HG03565 (cell line): ENCODE measurements around the gene GPR3.
"Not testable (repeated sequence)": the region's sequence is repeated elsewhere in the genome, so short reads cannot be mapped to it uniquely, and the experiment has no call there.

ENCODE experiments used
- ATAC-seq: cut with Tn5 transposase; IDR thresholded peaks from one replicate; pipeline ENCODE4 v1.9.1; 2021; ENCODE audit warnings: mild to moderate bottlenecking, moderate library complexity; ENCODE audit not compliant: unreplicated experiment

The GPR3 gene

DNA sequence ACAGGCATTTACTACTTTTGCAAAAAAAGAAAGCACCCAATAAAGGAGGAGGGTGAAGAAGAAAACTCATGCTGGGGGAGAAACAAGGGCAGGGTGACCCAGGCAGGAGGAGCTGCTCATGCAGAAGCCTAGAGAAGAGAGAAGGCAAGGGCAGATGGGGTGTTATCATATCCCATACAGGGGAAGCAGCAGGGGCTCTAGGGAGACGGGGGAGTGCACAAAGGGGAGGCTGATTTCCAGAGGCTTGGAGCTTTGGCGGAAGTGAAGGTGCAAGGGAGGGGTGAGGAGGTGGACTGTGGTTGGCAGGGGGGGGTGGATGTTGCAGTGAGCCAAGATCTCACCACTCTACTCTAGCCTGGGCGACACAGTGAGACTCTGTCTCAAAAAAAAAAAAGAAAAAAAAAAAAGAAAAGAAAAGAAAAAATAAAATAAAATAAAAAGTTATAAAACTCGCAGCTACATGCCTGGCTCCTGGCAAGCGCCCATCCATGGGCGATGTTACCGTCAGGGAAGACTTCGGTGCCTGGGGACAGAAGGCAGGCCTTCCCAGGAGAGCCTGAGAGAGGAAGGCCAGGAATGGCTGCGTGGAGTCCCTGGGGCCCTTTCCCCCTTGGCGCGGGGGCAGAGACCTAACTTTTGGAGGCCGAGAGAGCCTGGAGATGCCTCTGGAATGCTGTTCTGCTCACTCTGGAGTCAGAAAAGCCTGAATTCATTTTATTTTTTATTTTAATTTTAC is 14.5 kb upstream of the GPR3 start:
- ATAC-seq = no peak

DNA sequence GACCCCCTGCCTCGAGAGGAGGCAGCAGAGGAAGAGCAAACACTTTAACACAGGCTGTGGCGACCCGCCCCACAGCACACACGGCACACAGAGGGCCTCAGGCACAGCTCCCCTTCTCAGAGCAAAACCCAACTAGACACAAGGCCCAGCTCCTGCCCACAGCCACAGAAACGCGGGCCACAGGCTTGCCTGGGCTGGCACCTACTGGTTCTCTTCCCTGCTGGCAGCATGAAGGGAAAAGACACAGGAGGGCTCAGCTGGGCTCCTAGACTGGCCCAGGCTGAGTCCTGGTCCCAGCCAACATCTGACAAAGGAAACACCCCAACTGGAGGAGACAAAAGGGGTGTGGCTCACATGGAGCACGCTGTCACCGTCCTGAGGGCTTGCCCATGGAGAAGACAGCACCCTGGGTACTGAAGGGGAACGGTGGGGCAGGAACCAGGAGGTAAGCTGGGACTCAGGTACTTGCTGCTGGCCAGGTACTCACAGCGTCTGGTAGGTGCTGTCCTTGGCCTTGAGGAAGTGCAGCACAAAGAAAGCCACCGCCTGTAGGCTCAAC is 12.8 kb upstream of the GPR3 start:
- ATAC-seq = no peak

DNA sequence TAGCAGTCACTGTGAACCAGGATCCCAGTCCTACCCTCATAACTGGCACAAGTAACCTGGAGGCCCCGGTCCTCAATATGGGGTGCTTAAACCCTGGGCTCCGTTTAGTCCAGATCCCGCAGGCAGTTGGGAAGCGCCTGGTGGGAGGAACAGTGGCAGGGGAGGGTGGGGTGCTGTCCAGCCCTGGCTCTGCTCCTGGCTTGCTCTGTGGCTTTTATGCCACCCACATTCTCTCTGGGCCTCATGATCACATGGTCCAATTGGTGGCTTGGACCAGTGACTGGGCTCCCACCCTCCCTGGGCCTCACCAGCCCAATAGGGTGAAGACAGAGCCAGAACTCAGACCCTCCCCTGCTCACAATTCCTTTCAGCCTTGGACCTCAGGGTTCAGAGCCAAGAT is 12.2 kb upstream of the GPR3 start:
- ATAC-seq = no peak

DNA sequence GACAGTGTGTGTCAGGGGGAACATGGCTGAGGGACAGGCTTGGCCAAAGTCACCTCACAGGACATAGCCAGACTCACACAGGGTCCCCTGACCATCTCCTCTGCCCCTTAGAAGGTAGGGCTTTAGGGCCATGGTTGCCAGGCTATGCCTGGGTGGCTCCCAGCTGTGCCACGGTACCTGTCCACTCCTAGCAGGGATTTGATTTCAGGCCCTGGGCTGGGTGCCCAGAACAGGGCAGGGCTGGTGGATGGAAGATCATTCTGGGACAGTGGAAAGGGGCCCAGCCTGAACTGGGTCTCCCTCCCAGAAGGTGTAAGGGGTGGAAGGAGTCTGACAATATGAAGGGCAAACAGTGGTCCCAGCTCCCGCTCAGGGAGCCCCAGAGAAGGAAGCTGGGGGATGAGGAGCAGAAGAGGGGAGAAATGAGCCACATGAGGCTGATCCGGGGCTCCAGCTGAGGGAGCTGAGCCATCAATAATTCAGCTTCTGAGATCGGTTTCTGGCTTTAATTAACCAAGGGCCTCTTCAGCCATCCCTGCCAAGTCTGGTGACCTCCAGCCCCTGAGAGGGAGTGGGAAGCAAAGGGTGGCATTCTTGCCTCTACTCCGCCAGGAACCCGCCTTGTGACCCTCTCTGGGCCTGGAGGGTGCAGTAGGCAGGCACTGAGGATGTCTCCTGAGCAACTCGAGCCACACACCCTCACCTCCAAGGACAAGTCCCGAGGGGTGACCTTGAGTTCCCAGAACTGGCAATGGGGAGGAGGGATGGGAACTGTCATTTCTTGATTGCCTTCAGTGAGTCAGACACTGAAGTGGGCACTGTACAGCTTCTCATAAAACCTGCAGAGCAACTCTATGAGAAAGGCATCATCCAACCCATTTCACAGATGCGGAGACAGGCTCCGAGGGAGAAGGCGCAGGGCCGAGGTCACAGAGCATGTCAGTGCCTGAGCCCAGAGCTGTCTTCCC is 11.4 kb upstream of the GPR3 start:
- ATAC-seq = no peak

DNA sequence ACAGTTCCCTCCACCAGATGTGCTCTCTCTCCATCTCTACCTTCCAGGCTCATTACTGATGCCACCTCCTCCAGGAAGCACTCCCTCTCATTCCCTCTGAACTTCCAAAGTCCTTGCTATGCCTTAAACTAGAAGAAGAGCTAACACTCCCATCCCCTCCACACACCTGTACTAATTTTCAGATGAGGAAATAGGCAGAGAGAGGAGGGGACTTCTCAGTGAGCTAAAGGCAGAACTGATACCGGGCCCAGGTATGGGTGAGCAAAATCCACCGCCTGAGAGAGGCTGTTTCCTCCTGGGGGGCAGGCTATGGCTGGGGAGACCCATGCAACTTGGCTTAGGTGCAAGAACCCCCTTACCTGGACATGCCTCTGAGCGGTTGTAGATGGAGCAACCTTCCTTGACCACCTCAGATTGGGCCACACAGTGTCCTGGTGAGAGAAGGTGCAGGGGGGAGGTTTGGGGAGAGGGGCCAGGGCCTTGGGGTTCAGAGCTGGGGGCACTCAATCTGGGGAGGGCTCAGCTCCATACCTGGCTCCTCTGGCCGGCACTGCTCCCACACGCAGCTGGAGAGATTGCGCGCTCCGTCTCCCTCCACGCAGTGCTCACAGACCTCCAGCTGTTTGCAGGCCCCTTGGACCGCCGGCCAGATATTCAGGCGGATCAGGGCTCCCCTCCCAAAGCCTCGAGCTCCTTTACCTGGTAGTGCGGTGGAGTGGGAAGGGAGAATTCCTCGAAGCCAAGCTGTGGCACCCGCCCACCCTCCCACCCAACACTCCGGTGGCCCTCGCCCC is 10.3 kb upstream of the GPR3 start:
- no peak for ATAC-seq

DNA sequence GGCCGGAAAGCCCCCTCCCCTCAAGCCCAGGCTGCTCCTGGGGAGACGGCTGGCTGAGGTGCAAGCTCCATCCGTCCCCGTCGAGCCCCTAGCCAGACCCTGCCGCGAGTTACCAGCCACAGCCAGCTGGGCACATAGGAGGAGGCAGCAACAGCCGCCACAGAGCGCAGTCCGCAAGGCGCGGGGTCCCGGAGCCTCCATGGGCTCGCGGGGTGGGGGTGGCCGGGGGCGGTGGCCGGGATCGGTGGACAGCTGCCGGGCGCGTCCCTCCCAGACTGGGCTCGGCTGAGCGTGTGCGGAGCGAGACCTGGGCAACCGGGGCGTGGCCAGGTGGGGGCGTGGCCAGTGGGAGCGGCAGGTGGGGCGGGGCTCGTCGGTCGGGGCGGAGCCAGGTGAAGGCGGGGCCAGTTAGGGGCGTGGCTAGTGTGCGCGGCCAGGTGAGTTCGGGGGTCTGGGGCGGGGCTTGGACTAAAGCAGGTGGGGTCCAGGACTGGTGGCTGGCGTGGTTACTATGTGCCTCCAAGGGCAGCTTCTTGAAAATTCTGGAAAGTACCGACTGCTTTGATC is 9.3 kb upstream of the GPR3 start, which contains the start of gene CD164L2:
CD164L2 (minus strand) TSS at position 295 of the 567 bp plus-strand sequence; CDS start at position 201, 94 bp downstream.
- ATAC-seq = no peak

DNA sequence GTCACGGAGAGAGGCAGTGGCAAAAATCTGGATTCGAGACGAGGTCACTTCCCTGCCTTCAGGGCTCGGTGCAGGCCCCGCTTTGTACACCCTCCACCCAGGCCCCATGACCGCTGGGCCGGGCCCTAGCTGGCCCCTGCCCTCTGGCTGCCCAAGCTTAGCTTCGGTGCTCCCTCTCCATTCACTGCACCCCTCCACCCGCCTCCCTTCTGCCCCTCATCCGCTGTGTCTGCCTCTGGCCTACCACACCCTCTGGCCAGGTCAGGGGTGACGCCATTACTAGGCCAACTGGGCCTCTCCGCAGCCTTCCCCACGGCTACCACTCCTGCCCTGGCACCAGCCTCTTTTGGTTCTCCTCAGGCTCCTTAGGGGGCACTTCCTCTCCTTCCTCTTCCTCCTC is 8.8 kb upstream of the GPR3 start:
- ATAC-seq = no peak

DNA sequence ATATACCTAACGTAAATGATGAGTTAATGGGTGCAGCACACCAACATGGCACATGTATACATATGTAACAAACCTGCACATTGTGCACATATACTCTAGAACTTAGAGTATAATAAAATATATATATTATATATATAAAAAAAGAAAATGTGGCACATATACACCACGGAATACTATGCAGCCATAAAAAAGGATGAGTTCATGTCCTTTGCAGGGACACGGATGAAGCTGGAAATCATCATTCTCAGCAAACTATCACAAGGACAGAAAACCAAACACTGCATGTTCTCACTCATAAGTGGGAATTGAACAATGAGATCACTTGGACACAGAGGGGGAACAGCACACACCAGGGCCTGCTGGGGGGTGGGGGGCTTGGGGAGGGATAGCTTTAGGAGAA is 7.6 kb upstream of the GPR3 start:
- ATAC-seq = not testable (repeated sequence)

DNA sequence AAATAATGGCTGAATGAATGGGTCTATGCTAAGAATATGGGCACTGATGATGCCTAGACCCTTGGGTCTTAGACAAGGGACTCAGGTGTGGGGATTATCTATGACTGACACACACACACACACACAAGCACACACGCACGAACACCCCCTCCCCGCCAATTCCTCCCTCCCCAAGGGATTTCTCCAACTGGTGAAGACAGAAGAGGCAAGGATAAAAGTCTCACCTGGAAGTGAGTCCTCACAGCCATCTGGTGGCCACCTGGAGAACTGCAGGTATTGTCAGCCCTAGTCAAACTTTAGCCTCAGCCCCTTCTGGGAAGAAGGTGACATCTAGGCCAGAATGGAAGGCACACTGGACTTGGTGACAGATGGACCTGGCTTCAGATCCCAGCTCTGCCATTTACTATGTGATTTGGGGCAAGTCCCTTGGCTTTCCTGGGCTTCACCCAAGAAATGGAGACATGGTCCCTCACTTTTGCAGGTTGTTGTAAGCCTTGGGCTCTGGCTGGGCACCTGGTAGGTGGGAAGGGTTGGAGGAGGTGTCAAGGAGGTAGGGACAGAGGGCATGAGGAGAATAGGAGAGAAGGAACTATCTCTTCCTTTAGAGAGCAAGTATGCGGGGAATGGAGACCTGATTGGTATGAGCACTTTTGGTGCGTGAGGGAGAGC is 4.0 kb upstream of the GPR3 start:
- no peak for ATAC-seq

DNA sequence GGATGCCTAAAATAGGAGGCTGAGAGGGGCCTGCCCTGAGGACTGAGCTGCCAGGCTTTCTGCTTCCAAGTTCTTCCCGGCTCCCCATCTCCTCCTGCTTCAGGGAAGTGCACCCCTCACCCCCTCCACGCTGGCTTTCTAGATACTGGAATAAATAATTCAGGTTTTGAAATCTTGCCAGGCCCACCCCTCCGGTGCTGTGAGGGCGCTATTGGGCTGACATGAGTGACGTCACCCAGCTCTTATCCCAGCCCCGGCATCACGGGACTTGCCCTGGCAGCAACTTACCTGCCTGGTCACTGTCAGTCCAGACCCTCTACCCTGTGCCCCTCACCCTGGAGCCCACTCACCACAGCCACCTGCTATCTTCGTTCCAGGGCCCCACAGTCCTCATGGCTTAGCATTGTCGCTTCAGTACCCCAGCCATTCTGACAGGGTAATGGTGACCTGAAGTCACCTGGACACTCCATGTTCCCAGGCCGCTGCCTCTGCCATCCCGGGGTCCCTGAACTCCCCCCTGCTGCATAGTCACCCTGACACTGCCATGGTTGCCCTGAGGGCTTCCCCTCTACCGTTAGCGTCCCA is 819 bp upstream of the GPR3 start:
- no peak for ATAC-seq

DNA sequence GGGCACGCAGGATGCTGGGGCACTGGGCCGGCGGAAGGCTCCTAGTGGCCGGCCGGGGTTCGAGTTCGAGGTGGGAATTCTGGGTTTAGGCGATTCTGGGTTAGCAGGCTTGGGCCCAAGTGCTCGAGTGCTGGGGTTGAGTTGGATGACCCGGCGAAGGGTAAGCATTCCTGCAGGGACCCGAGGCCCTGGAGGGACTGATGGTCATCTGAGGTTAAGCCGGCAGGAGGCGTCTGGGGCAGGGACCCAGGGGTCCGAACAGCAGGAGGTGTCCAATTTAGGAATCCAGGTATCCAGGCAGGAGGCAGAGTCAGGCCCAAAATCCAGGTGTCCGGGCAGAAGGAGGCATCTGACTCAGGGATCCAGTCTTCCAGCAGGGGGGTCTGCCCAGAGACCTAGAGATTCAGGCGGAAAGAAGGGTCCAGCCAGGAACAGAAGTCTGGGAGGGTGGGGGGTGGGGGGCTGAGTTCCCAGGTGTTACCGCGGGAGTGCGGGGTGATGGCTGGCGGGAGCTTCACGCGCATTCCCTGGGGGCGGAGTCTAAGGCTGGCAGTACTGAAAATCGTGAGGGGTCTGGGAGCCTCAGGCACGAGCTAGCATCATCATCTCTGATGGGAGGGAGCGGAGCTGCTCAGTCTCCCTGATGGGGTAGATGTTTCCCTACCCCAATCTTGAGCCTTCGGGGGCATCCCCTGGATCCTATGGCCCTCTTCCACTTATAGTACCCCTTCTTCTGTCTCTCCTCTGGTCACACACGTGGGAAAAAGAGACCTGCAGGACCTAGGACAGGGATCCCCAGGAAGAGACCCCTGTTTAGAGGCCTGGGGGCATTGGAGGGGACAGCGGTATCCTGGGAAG is 585 bp downstream of the GPR3 start:
- ATAC-seq = no peak

DNA sequence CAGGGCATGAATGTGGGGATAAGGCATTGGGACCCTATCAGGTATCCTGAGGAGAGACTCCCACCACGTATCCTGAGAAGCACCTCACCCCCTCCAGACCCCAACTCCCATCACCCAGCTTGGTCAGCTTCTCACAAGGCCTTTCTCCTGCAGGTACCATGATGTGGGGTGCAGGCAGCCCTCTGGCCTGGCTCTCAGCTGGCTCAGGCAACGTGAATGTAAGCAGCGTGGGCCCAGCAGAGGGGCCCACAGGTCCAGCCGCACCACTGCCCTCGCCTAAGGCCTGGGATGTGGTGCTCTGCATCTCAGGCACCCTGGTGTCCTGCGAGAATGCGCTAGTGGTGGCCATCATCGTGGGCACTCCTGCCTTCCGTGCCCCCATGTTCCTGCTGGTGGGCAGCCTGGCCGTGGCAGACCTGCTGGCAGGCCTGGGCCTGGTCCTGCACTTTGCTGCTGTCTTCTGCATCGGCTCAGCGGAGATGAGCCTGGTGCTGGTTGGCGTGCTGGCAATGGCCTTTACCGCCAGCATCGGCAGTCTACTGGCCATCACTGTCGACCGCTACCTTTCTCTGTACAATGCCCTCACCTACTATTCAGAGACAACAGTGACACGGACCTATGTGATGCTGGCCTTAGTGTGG is 1.3 kb downstream of the GPR3 start:
- no peak for ATAC-seq

DNA sequence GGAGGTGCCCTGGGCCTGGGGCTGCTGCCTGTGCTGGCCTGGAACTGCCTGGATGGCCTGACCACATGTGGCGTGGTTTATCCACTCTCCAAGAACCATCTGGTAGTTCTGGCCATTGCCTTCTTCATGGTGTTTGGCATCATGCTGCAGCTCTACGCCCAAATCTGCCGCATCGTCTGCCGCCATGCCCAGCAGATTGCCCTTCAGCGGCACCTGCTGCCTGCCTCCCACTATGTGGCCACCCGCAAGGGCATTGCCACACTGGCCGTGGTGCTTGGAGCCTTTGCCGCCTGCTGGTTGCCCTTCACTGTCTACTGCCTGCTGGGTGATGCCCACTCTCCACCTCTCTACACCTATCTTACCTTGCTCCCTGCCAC is 1.8 kb downstream of the GPR3 start:
- ATAC-seq = no peak

DNA sequence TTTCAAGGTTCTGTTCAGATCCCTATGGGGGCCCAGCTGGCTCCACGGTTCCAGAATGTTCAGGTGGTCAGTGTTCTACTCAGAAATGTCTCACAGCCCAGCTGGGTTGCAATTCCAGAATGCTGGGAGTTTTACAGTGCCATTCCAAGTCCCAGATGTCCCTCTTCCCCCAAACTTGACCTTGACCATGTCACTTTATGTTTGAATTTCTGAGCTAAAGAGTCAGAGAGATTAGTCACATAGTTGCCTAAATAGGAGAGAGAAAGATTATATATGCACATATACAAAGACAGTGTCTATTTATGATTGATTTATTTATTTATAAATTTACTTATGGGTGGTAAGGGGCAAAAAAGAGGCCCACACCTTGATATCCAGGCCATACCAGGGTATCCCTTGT is 2.5 kb downstream of the GPR3 start:
- ATAC-seq = no peak

DNA sequence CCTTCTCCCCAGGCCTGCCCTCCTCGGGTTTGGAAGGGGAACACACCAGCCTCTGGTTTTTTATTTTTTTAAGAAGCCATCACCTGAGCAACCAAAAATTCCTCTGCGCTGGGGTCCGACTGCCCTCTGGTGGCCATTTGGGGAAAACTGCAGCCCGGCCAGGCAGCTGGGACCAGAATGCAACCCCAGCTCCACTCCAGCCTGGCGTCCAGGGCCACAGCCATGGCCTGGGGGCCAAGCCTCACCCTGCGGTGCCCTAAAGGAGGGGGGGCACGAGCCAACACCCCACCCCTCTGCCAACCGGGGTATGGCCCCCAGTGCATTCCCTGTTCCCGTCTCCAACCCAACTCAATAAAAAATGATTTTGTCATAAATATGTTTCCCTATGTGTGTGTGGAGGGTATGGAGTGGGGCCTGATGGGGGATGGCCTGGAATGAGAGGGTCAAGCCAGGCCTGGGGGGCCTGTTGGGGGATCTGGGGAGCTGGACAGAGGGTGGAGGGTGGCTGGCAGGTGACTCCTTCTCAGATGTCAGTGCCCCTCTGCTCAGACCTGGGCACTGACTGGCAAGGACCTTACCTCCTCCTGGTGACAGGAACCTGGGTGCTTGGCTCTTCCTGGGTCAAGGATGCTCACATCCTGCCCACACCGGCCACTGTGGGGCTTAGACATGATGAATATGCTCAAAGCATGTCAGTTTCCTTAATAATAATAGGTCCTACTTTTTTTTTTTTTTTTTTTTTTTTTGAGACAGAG is 3.2 kb downstream of the GPR3 start:
- ATAC-seq = peak; percentile 44

DNA sequence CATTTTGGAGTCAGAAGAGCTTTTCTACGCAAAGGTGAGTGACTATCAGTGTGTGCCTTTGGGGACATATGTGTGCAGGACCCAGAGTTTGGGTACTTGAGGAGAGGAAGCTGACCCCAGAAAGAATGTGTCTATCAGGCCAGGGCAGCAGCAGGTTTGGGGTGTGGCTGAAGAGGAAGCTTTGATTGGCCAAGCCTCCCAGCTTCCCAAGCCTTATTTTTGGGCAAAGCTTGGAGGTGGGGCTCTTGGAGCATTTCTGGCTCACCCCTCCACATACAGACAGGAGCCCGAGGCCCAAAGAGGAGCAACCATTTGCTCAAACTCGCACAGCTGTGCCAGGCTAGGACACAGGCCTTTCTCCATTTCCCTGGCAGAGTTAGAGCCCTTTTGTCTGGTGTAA is 4.7 kb downstream of the GPR3 start:
- no peak for ATAC-seq

DNA sequence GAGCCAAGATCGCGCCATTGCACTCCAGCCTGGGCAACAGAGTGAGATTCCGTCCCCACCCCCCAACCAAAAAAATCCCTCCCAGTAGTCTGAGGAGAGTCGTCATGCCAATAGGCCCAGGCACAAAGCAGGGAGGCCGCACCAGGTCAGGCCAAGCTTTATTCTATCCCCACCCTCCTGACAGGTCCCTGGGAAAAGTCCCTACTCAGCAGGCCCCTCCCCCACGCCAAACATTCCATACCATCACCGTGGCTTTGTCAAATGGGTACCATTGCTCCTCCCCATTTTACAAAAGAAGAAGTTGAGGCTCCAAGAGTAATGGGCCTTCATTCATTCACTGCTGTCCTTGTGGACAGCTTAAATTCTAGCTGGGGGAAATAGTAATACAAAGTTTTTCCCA is 5.3 kb downstream of the GPR3 start:
- ATAC-seq = no peak
